Measurements from ENCODE around the gene PRKCG. TPM values are rescaled to one million over a fixed set of nuclear protein-coding genes. Genes with fewer than 3 reads are reported as not detected.

PRKCG gene
- total RNA-seq, 1 donor: under 0.01 TPM

- Histone ChIP-seq H3K27me3 (ENCODE audit: insufficient read depth, low read length) (no peaks in the 10 kb centered on the region), H3K4me1 (ENCODE audit: insufficient read depth, low read length) (peaks cover 15% of the 10 kb centered on the region), H3K4me2 (ENCODE audit: insufficient read depth, low read length) (no peak overlapping the region), H3K4me3 (ENCODE audit: insufficient read depth, low read length) (no peak overlapping the region), H3K9me3 (ENCODE audit: low read depth, low read length) (no peaks in the 10 kb centered on the region), H2AFZ (ENCODE audit: low read length) (no peak overlapping the region), H3K79me2 (ENCODE audit: insufficient read depth, low read length) (peaks cover 18% of the 10 kb centered on the region), H4K20me1 (ENCODE audit: insufficient read depth, low read length) (no peaks in the 10 kb centered on the region), H3K27ac (ENCODE audit: low read depth, low read length) (no peak overlapping the region), H3K36me3 (ENCODE audit: insufficient read depth, low read length) (no peaks in the 10 kb centered on the region)
- peak; percentile 47 for DNase-seq (ENCODE audit: insufficient read length, low spot score, missing footprints)
- TF ChIP-seq, protein P1, sequence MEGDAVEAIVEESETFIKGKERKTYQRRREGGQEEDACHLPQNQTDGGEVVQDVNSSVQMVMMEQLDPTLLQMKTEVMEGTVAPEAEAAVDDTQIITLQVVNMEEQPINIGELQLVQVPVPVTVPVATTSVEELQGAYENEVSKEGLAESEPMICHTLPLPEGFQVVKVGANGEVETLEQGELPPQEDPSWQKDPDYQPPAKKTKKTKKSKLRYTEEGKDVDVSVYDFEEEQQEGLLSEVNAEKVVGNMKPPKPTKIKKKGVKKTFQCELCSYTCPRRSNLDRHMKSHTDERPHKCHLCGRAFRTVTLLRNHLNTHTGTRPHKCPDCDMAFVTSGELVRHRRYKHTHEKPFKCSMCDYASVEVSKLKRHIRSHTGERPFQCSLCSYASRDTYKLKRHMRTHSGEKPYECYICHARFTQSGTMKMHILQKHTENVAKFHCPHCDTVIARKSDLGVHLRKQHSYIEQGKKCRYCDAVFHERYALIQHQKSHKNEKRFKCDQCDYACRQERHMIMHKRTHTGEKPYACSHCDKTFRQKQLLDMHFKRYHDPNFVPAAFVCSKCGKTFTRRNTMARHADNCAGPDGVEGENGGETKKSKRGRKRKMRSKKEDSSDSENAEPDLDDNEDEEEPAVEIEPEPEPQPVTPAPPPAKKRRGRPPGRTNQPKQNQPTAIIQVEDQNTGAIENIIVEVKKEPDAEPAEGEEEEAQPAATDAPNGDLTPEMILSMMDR (IDR thresholded peaks at IDR 0.05; ENCODE audit: extremely low read depth, low read depth, low read length): no peak
Observed at GRCh38 chr19:53864308-53864836, 17.6 kb upstream of the PRKCG start.

GRCh38 chr19:53865523-53865917 is 16.5 kb upstream of the PRKCG start:
- H3K27ac ChIP-seq (ENCODE audit: low read depth, low read length): no peak overlapping the region
- TF ChIP-seq, protein P1 (IDR thresholded peaks at IDR 0.05; ENCODE audit: extremely low read depth, low read depth, low read length): no peak
- no peaks in the 10 kb centered on the region for H3K27me3 ChIP-seq (ENCODE audit: insufficient read depth, low read length)
- H4K20me1 ChIP-seq (ENCODE audit: insufficient read depth, low read length): peaks cover 1% of the 10 kb centered on the region
- peak overlapping the region; percentile 68 for H3K4me3 ChIP-seq (ENCODE audit: insufficient read depth, low read length)
- H3K79me2 ChIP-seq (ENCODE audit: insufficient read depth, low read length): peaks cover 22% of the 10 kb centered on the region
- H3K4me2 ChIP-seq (ENCODE audit: insufficient read depth, low read length): peak overlapping the region; percentile 91
- peak; percentile 73 for DNase-seq (ENCODE audit: insufficient read length, low spot score, missing footprints)
- no peaks in the 10 kb centered on the region for H3K36me3 ChIP-seq (ENCODE audit: insufficient read depth, low read length)
- H3K4me1 ChIP-seq (ENCODE audit: insufficient read depth, low read length): peaks cover 15% of the 10 kb centered on the region
- H2AFZ ChIP-seq (ENCODE audit: low read length): peak overlapping the region; percentile 74
- H3K9me3 ChIP-seq (ENCODE audit: low read depth, low read length): no peaks in the 10 kb centered on the region

DNA sequence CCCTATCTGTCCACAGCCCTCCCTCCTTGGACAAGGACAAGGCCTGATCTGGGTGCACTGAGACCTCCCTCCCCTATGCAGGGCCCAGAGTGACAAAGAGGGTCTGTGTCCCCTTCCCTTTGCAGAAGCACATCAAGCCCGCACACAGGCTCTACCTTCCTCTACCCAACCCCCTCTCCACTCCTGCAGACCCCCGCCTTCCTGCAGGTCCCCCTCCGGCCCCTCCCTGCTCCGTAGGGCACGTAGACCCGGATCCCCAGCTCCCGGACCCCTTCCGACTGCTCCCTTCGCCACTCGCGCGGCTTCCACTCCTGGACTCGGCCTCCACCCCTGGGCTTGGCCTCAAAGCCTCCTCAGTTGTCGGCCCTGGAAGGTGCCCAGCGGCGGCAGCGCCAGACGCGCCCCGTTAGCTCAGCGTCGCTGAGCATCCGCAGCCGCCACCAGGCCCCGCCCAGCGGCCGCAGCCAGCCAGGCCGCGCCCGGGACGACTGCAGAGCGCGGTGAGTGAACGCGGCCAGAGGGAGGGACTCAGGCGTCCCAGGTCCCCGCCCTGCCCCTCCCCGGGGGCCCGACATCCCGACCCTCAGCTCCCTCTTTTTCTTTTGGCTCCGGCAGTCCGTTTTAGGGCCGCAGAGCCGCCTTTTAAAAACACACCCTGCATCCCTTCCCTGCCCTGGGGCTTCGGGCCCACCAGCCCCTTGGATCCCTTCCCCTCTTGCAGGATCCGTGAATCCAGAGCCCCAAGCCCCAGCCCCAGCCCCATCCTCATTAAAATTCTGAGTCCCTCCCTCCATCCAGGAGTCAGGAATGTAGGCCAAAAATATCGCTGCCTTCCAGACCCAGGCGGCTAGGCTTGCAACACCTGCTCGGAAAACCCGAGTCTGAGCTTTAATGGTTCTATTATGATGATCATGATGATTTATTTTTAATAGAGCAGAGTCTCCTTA is 15.8 kb upstream of the PRKCG start:
- Histone ChIP-seq H3K27me3 (ENCODE audit: insufficient read depth, low read length) (no peaks in the 10 kb centered on the region), H3K4me3 (ENCODE audit: insufficient read depth, low read length) (peak overlapping the region; percentile 68), H3K36me3 (ENCODE audit: insufficient read depth, low read length) (peaks cover 2% of the 10 kb centered on the region), H3K79me2 (ENCODE audit: insufficient read depth, low read length) (peaks cover 25% of the 10 kb centered on the region), H3K4me2 (ENCODE audit: insufficient read depth, low read length) (peak overlapping the region; percentile 91), H3K27ac (ENCODE audit: low read depth, low read length) (peak overlapping the region; percentile 98), H4K20me1 (ENCODE audit: insufficient read depth, low read length) (peaks cover 5% of the 10 kb centered on the region), H3K4me1 (ENCODE audit: insufficient read depth, low read length) (peaks cover 15% of the 10 kb centered on the region), H3K9me3 (ENCODE audit: low read depth, low read length) (no peaks in the 10 kb centered on the region), H2AFZ (ENCODE audit: low read length) (peak overlapping the region; percentile 74)
- DNase-seq (ENCODE audit: insufficient read length, low spot score, missing footprints): peak; percentile 90
- TF ChIP-seq, protein P1 (IDR thresholded peaks at IDR 0.05; ENCODE audit: extremely low read depth, low read depth, low read length): no peak

GRCh38 chr19:53866865-53867224 is 15.2 kb upstream of the PRKCG start:
- Histone ChIP-seq H2AFZ (ENCODE audit: low read length) (peak overlapping the region; percentile 40), H3K27ac (ENCODE audit: low read depth, low read length) (peak overlapping the region; percentile 98), H3K4me1 (ENCODE audit: insufficient read depth, low read length) (peaks cover 15% of the 10 kb centered on the region), H3K36me3 (ENCODE audit: insufficient read depth, low read length) (peaks cover 4% of the 10 kb centered on the region), H4K20me1 (ENCODE audit: insufficient read depth, low read length) (peaks cover 9% of the 10 kb centered on the region), H3K79me2 (ENCODE audit: insufficient read depth, low read length) (peaks cover 29% of the 10 kb centered on the region), H3K27me3 (ENCODE audit: insufficient read depth, low read length) (no peaks in the 10 kb centered on the region), H3K4me3 (ENCODE audit: insufficient read depth, low read length) (peak overlapping the region; percentile 68), H3K9me3 (ENCODE audit: low read depth, low read length) (no peaks in the 10 kb centered on the region), H3K4me2 (ENCODE audit: insufficient read depth, low read length) (peak overlapping the region; percentile 91)
- TF ChIP-seq, protein P1 (IDR thresholded peaks at IDR 0.05; ENCODE audit: extremely low read depth, low read depth, low read length): no peak
- DNase-seq (ENCODE audit: insufficient read length, low spot score, missing footprints): peak; percentile 83

All from osteoblast (primary cell).